ENCODE results near the gene TNNC2. TPM values are rescaled to one million over a fixed set of nuclear protein-coding genes. Genes with fewer than 3 reads are reported as not detected.

TNNC2 gene
- total and polyA plus RNA-seq, 2 donors from 2014 or later: 1.9 TPM; not detected in 1

- FAIRE-seq (no peak), DNase-seq (no peak)
- Histone ChIP-seq H3K4me1 (ENCODE audit: control insufficient read depth in 2 of 3, insufficient read depth in 2 of 3, low read depth in 1 of 3, low read length in 3 of 3) (peaks cover 0 to 10% (median 0%) of the 10 kb centered on the region in 3 donors), H3K9ac (ENCODE audit: low read length in 3 of 3) (no peak overlapping the region), H3K27me3 (ENCODE audit: control insufficient read depth, insufficient read depth, low read length) (peaks cover 8% of the 10 kb centered on the region), H3K27ac (ENCODE audit: low read depth in 2 of 2, low read length in 2 of 2) (no peak overlapping the region), H3K4me3 (ENCODE audit: low read length in 3 of 3) (no peak overlapping the region), H3K36me3 (ENCODE audit: control insufficient read depth in 2 of 3, insufficient read depth in 3 of 3, low read length in 3 of 3) (no peaks in the 10 kb centered on the region), H3K9me3 (ENCODE audit: control insufficient read depth in 2 of 3, insufficient read depth in 1 of 3, low read length in 3 of 3) (no peaks in the 10 kb centered on the region)
- no peak for TF ChIP-seq CTCF (IDR thresholded peaks at IDR 0.05; ENCODE audit: borderline replicate concordance, extremely low read depth, insufficient read depth)
- intact Hi-C loops (cut with DNase I): loop anchor here (10.0 kb wide), 1 partner anchor 137 kb away; no protein-coding TSS in a partner anchor
Measured at GRCh38 chr20:45827712-45828111, 600 bp upstream of the TNNC2 start.

GRCh38 chr20:45826381-45827019 lies 612 bp downstream of the TNNC2 start:
- intact Hi-C loops (cut with DNase I): loop anchor here (10.0 kb wide), 1 partner anchor 138 kb away; no protein-coding TSS in a partner anchor
- no peak for TF ChIP-seq CTCF (IDR thresholded peaks at IDR 0.05; ENCODE audit: borderline replicate concordance, extremely low read depth, insufficient read depth)
- Histone ChIP-seq H3K9ac (ENCODE audit: low read length in 3 of 3) (no peak overlapping the region), H3K4me3 (ENCODE audit: low read length in 3 of 3) (no peak overlapping the region), H3K4me1 (ENCODE audit: control insufficient read depth in 2 of 3, insufficient read depth in 2 of 3, low read depth in 1 of 3, low read length in 3 of 3) (peaks cover 0 to 11% (median 0%) of the 10 kb centered on the region in 3 donors), H3K36me3 (ENCODE audit: control insufficient read depth in 2 of 3, insufficient read depth in 3 of 3, low read length in 3 of 3) (no peaks in the 10 kb centered on the region), H3K27ac (ENCODE audit: low read depth in 2 of 2, low read length in 2 of 2) (peak overlapping the region in 1 of 2 donors; percentile 28), H3K9me3 (ENCODE audit: control insufficient read depth in 2 of 3, insufficient read depth in 1 of 3, low read length in 3 of 3) (no peaks in the 10 kb centered on the region), H3K27me3 (ENCODE audit: control insufficient read depth, insufficient read depth, low read length) (peaks cover 8% of the 10 kb centered on the region)
- DNase-seq (peak in 4 of 5 donors; percentile 54 to 72 (median 60)), FAIRE-seq (no peak)

- peaks cover 8% of the 10 kb centered on the region for H3K27me3 ChIP-seq (ENCODE audit: control insufficient read depth, insufficient read depth, low read length)
- peak; percentile 49 for TF ChIP-seq CTCF (IDR thresholded peaks at IDR 0.05; ENCODE audit: borderline replicate concordance, extremely low read depth, insufficient read depth)
- H3K9me3 ChIP-seq (ENCODE audit: control insufficient read depth in 2 of 3, insufficient read depth in 1 of 3, low read length in 3 of 3): no peaks in the 10 kb centered on the region
- peaks cover 0 to 11% (median 0%) of the 10 kb centered on the region in 3 donors for H3K4me1 ChIP-seq (ENCODE audit: control insufficient read depth in 2 of 3, insufficient read depth in 2 of 3, low read depth in 1 of 3, low read length in 3 of 3)
- H3K9ac ChIP-seq (ENCODE audit: low read length in 3 of 3): no peak overlapping the region
- H3K36me3 ChIP-seq (ENCODE audit: control insufficient read depth in 2 of 3, insufficient read depth in 3 of 3, low read length in 3 of 3): no peaks in the 10 kb centered on the region
- FAIRE-seq (no peak), DNase-seq (peak; percentile 39 to 81 (median 62))
- intact Hi-C loops (cut with DNase I): loop anchor here (10.0 kb wide), 1 partner anchor 141 kb away; no protein-coding TSS in a partner anchor
- no peak overlapping the region for H3K4me3 ChIP-seq (ENCODE audit: low read length in 3 of 3)
- no peak overlapping the region for H3K27ac ChIP-seq (ENCODE audit: low read depth in 2 of 2, low read length in 2 of 2)
Measured at GRCh38 chr20:45823949-45824835, 2.9 kb downstream of the TNNC2 start.

Measured in kidney (tissue), 14 donors.